Left ventricle myocardium inferior (tissue), 1 donor: ENCODE results near the gene SMIM35. TPM values are rescaled to one million over a fixed set of nuclear protein-coding genes. Genes with fewer than 3 reads are reported as not detected.

Experiments used
- DNase-seq: peaks from one replicate; pipeline ENCODE4 v3.0.0-alpha.2; 2020
- H3K27ac ChIP-seq: fragments of 200-600 bp; replicated peaks from 2 replicates; pipeline ENCODE4 v1.8.0; 2021
- H3K27me3 ChIP-seq: fragments of 200-600 bp; 2 replicates; pipeline ENCODE4 v1.8.0; 2021; ENCODE audit warnings: low read depth
- H3K36me3 ChIP-seq: fragments of 200-600 bp; 2 replicates; pipeline ENCODE4 v1.8.0; 2021
- H3K4me1 ChIP-seq: fragments of 200-600 bp; 2 replicates; pipeline ENCODE4 v1.8.0; 2021
- H3K4me3 ChIP-seq: fragments of 200-600 bp; 2 replicates; pipeline ENCODE4 v1.8.0; 2021; ENCODE audit warnings: mild to moderate bottlenecking, moderate library complexity
- H3K9me3 ChIP-seq: fragments of 200-600 bp; replicated peaks from 2 replicates; pipeline ENCODE4 v1.8.0; 2021
- intact Hi-C: fragments of 100-400 bp; cut with micrococcal nuclease; formaldehyde crosslinking; loops from one replicate; pipeline ENCODE4 v1.11.0; 2022
- total RNA-seq: library from RNA; stranded (reverse); fragmentation: NEBNext Ultra II Directional; extraction: Animal tissue kit (Norgen Biotek cat#: 25700); gene quantifications from one replicate; pipeline ENCODE4 v1.2.1, GENCODE V29; 2021
- TF ChIP-seq, protein P1 (sequence below): fragments of 200-600 bp; IDR thresholded peaks from 2 replicates; pipeline ENCODE4 v1.8.0; 2021; ENCODE audit warnings: antibody characterized with exemption, mild to moderate bottlenecking, borderline replicate concordance
- donor health status: DM: no; HTN: yes; CAD: no; lungs with severe emphysema.

The SMIM35 gene
- total RNA-seq, 1 donor from 2014 or later = not detected

DNA sequence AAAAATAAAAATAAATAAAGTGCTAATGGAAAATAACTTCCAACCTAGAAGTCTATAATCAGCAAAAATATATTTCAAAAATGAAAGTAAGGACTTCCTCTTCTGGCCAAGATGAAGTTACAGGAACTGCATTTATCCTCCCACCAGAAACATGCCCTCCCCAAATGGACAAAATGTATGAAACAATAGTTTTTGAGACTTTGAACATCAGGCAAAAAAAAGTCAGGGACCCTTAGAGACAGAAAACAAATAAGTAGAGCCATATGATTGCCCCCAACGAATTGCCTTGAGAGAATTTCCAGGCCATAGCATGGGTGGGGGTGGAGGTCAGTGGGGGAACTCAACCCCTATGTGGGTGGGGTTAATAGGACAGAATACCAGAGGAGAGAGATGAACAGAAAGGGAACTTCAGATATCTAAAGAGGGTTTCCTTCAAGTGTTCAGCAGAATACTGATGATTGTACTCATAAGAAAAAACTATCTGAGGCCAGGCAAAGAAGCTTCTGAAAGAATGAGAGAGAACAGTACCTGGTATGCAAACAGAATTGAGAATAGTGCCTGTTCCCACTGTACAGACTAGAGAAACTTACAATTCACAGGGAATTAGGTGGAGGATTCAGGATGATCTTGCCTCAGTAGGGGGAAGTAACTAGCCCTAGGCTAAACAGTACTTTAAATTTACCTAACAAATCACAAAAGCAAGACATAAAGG lies 127.2 kb downstream of the SMIM35 start:
- no peaks in the 10 kb centered on the region for H3K4me1 ChIP-seq
- H3K27me3 ChIP-seq = no peaks in the 10 kb centered on the region
- no peak overlapping the region for H3K4me3 ChIP-seq
- intact Hi-C loops = no loop called here
- H3K27ac ChIP-seq = peak overlapping the region; percentile 14
- no peak for DNase-seq
- H3K9me3 ChIP-seq = peaks cover 8% of the 10 kb centered on the region
- H3K36me3 ChIP-seq = no peaks in the 10 kb centered on the region
- TF ChIP-seq, protein P1, sequence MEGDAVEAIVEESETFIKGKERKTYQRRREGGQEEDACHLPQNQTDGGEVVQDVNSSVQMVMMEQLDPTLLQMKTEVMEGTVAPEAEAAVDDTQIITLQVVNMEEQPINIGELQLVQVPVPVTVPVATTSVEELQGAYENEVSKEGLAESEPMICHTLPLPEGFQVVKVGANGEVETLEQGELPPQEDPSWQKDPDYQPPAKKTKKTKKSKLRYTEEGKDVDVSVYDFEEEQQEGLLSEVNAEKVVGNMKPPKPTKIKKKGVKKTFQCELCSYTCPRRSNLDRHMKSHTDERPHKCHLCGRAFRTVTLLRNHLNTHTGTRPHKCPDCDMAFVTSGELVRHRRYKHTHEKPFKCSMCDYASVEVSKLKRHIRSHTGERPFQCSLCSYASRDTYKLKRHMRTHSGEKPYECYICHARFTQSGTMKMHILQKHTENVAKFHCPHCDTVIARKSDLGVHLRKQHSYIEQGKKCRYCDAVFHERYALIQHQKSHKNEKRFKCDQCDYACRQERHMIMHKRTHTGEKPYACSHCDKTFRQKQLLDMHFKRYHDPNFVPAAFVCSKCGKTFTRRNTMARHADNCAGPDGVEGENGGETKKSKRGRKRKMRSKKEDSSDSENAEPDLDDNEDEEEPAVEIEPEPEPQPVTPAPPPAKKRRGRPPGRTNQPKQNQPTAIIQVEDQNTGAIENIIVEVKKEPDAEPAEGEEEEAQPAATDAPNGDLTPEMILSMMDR = no peak

DNA sequence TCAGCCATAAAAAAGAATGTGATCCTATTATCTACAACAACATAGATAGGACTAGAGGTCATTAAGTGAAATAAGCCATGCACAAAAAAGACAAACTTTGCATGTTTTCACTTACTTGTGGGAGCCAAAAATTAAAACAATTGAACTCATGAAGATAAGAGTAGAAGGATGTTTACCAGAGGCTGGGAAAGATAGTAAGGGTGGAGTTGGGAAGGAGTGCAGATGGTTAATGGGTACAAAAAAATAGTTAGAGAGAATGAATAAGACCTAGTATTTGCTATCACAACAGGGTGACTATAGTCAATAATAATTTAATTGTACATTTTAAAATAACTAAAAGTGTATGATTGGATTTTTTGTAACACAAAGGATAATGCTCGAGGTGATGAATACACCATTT lies 127.8 kb downstream of the SMIM35 start:
- no peaks in the 10 kb centered on the region for H3K27me3 ChIP-seq
- no peaks in the 10 kb centered on the region for H3K4me1 ChIP-seq
- H3K36me3 ChIP-seq = no peaks in the 10 kb centered on the region
- TF ChIP-seq, protein P1 = no peak
- intact Hi-C loops = no loop called here
- H3K27ac ChIP-seq = no peak overlapping the region
- no peak overlapping the region for H3K4me3 ChIP-seq
- no peak for DNase-seq
- H3K9me3 ChIP-seq = peaks cover 8% of the 10 kb centered on the region

Other genes with a start within 250 kb of the SMIM35 start
- gene FXYD6, start 210.3 kb downstream of the SMIM35 start, total RNA-seq = 30.2 TPM
- gene TMPRSS13, start 157.6 kb downstream of the SMIM35 start, total RNA-seq = not detected
- 5.0 TPM for gene IL10RA, start 100.6 kb downstream of the SMIM35 start, total RNA-seq
- 0.30 TPM for gene TMPRSS4, start 9.9 kb downstream of the SMIM35 start, total RNA-seq
- 12.9 TPM for gene SCN4B, start 65.9 kb upstream of the SMIM35 start, total RNA-seq
- gene SCN2B, start 89.7 kb upstream of the SMIM35 start, total RNA-seq = 24.9 TPM
- gene JAML, start 138.0 kb upstream of the SMIM35 start, total RNA-seq = 2.9 TPM
- 2.7 TPM for gene MPZL3, start 165.4 kb upstream of the SMIM35 start, total RNA-seq
- gene MPZL2, start 177.3 kb upstream of the SMIM35 start, total RNA-seq = 13.4 TPM
- 0.60 TPM for gene CD3E, start 217.8 kb upstream of the SMIM35 start, total RNA-seq